Mesenchymal stem cell (in vitro differentiated cells and primary cell): ENCODE measurements around the gene KRTAP6-2.

ENCODE experiments used
- DNase-seq: peaks from one replicate; pipeline ENCODE4 v3.0.0-alpha.2; 2013
- H2AFZ ChIP-seq: one replicate; pipeline ENCODE4 v1.6.1; 2013; ENCODE audit warnings: low read depth, mild to moderate bottlenecking, control low read depth, inconsistent platforms, low read length, moderate library complexity
- H2AK5ac ChIP-seq: 2 replicates; pipeline ENCODE4 v1.6.1; 2013; ENCODE audit warnings: low read length, moderate library complexity, mild to moderate bottlenecking, inconsistent platforms; ENCODE audit not compliant: severe bottlenecking
- H2BK120ac ChIP-seq: one replicate; pipeline ENCODE4 v1.6.1; 2013; ENCODE audit warnings: low read depth, mild to moderate bottlenecking, inconsistent platforms, low read length, moderate library complexity
- H2BK12ac ChIP-seq, 2 experiments: one replicate each; pipeline ENCODE4 v1.6.1; 2013; ENCODE audit warnings: inconsistent platforms in 2 of 2, low read length in 2 of 2, mild to moderate bottlenecking in 2 of 2, moderate library complexity in 2 of 2, control low read depth in 1 of 2
- H2BK15ac ChIP-seq: one replicate; pipeline ENCODE4 v1.6.1; 2013; ENCODE audit warnings: mild to moderate bottlenecking, low read depth, inconsistent platforms; ENCODE audit not compliant: poor library complexity, severe bottlenecking
- H2BK5ac ChIP-seq: 2 replicates; pipeline ENCODE4 v1.6.1; 2013; ENCODE audit warnings: low read depth, mild to moderate bottlenecking, low read length, control low read depth, inconsistent platforms; ENCODE audit not compliant: poor library complexity, severe bottlenecking
- H3K14ac ChIP-seq, 2 experiments: one replicate each; pipeline ENCODE4 v1.6.1; 2013; ENCODE audit warnings: inconsistent platforms in 2 of 2, low read length in 2 of 2, control low read depth in 1 of 2, mild to moderate bottlenecking in 1 of 2, moderate library complexity in 1 of 2
- H3K18ac ChIP-seq, 2 experiments: one replicate each; pipeline ENCODE4 v1.6.1; 2013; ENCODE audit warnings: inconsistent platforms in 2 of 2, low read length in 2 of 2, control low read depth in 1 of 2, low read depth in 1 of 2, mild to moderate bottlenecking in 1 of 2
- H3K23ac ChIP-seq, 2 experiments: one replicate each; pipeline ENCODE4 v1.6.1; 2013; ENCODE audit warnings: inconsistent platforms in 2 of 2, low read length in 2 of 2, mild to moderate bottlenecking in 2 of 2, moderate library complexity in 2 of 2, control low read depth in 1 of 2
- H3K27ac ChIP-seq: 2 replicates; pipeline ENCODE4 v1.5.1; 2013; ENCODE audit warnings: mild to moderate bottlenecking, moderate library complexity, low read length, control low read depth, inconsistent platforms; ENCODE audit not compliant: poor library complexity, severe bottlenecking
- H3K27me3 ChIP-seq, 2 experiments: 2 replicates each; pipeline versions ENCODE4 v1.6.1 to v1.7.0; 2013; ENCODE audit warnings: low read length in 2 of 2, mild to moderate bottlenecking in 2 of 2, moderate library complexity in 2 of 2, control low read depth in 1 of 2, inconsistent platforms in 1 of 2; ENCODE audit not compliant: control insufficient read depth in 1 of 2, insufficient read depth in 1 of 2
- H3K36me3 ChIP-seq, 2 experiments: 2 replicates each; pipeline versions ENCODE4 v1.6.1 to v1.7.0; 2013; ENCODE audit warnings: low read length in 2 of 2, control low read depth in 1 of 2, inconsistent platforms in 1 of 2, low read depth in 1 of 2, mild to moderate bottlenecking in 1 of 2; ENCODE audit not compliant: insufficient read depth in 2 of 2, control insufficient read depth in 1 of 2
- H3K4ac ChIP-seq, 2 experiments: one replicate each; pipeline ENCODE4 v1.6.1; 2013; ENCODE audit warnings: inconsistent platforms in 2 of 2, low read length in 2 of 2, mild to moderate bottlenecking in 2 of 2, moderate library complexity in 2 of 2, control low read depth in 1 of 2, low read depth in 1 of 2
- H3K4me1 ChIP-seq: 2 replicates; pipeline ENCODE4 v1.6.1; 2013; ENCODE audit warnings: low read depth, low read length, control low read depth; ENCODE audit not compliant: control insufficient read depth, insufficient read depth
- H3K4me2 ChIP-seq: 2 replicates; pipeline ENCODE4 v1.6.1; 2013; ENCODE audit warnings: low read length, mild to moderate bottlenecking, inconsistent platforms; ENCODE audit not compliant: poor library complexity, severe bottlenecking
- H3K4me3 ChIP-seq, 2 experiments: 2 replicates each; pipeline versions ENCODE4 v1.5.1 to v1.7.0; 2013; ENCODE audit warnings: low read length in 2 of 2, mild to moderate bottlenecking in 2 of 2, control low read depth in 1 of 2, low read depth in 1 of 2; ENCODE audit not compliant: insufficient read depth in 1 of 2
- H3K79me1 ChIP-seq: replicated peaks from 2 replicates; pipeline ENCODE4 v1.6.1; 2013; ENCODE audit warnings: mild to moderate bottlenecking, control low read depth, low read length, inconsistent platforms; ENCODE audit not compliant: poor library complexity, severe bottlenecking
- H3K9ac ChIP-seq: 2 replicates; pipeline ENCODE4 v1.7.0; 2013; ENCODE audit warnings: mild to moderate bottlenecking, low read length, moderate library complexity
- H3K9me3 ChIP-seq: 2 replicates; pipeline ENCODE4 v1.7.0; 2013; ENCODE audit warnings: mild to moderate bottlenecking, low read length; ENCODE audit not compliant: control insufficient read depth
- H4K8ac ChIP-seq: one replicate; pipeline ENCODE4 v1.6.1; 2013; ENCODE audit warnings: inconsistent platforms, mild to moderate bottlenecking, low read length, moderate library complexity
- H4K91ac ChIP-seq: one replicate; pipeline ENCODE4 v1.6.1; 2013; ENCODE audit warnings: mild to moderate bottlenecking, low read length, inconsistent platforms
- WGBS: methylation state at CpG from one replicate; pipeline ENCODE4 v1.1.7; 2013; ENCODE audit warnings: mixed read lengths; 5-methylcytosine and 5-hydroxymethylcytosine counted together

The KRTAP6-2 gene

GRCh38 chr21:30634906-30635305 lies 36.2 kb upstream of the KRTAP6-2 start, which contains the start of gene KRTAP20-2:
KRTAP20-2 (plus strand) TSS chr21:30635206; CDS start chr21:30635264, 58 bp downstream.
- Histone ChIP-seq H2BK12ac (no peak within 1 kb of the TSS), H3K9me3 (peaks cover 6% of the 10 kb centered on the region), H2AFZ (no peak within 1 kb of the TSS), H2BK120ac (no peak within 1 kb of the TSS), H2AK5ac (no peak within 1 kb of the TSS), H4K91ac (no peak within 1 kb of the TSS), H3K36me3 (no peaks in the 10 kb centered on the region), H3K23ac (no peak within 1 kb of the TSS), H3K4me1 (no peaks in the 10 kb centered on the region), H3K4me3 (no peak within 1 kb of the TSS), H3K27me3 (no peaks in the 10 kb centered on the region), H3K9ac (no peak within 1 kb of the TSS), H2BK5ac (no peak within 1 kb of the TSS), H3K18ac (no peak within 1 kb of the TSS), H4K8ac (peak within 1 kb of the TSS; percentile 14), H3K27ac (no peak within 1 kb of the TSS), H3K79me1 (no peaks in the 10 kb centered on the region), H3K4ac (no peak within 1 kb of the TSS), H3K4me2 (no peak within 1 kb of the TSS), H2BK15ac (no peak within 1 kb of the TSS), H3K14ac (no peak within 1 kb of the TSS)
- no peak for DNase-seq
- WGBS: 88% methylated on average over 1 of the region's 1 CpG

- Histone ChIP-seq H3K4me1 (no peaks in the 10 kb centered on the region), H2BK12ac (no peak overlapping the region), H2BK15ac (no peak overlapping the region), H3K9me3 (peaks cover 8% of the 10 kb centered on the region), H3K4me3 (no peak overlapping the region), H3K27me3 (no peaks in the 10 kb centered on the region), H2BK5ac (no peak overlapping the region), H3K4ac (no peak overlapping the region), H3K27ac (no peak overlapping the region), H3K14ac (no peak overlapping the region), H3K79me1 (no peaks in the 10 kb centered on the region), H2AK5ac (no peak overlapping the region), H3K18ac (no peak overlapping the region), H4K8ac (no peak overlapping the region), H3K23ac (no peak overlapping the region), H3K9ac (no peak overlapping the region), H4K91ac (no peak overlapping the region), H3K36me3 (no peaks in the 10 kb centered on the region), H3K4me2 (no peak overlapping the region), H2AFZ (no peak overlapping the region), H2BK120ac (no peak overlapping the region)
- no peak for DNase-seq
- WGBS: 72% methylated on average over 1 of the region's 1 CpG
Observed at GRCh38 chr21:30629200-30629599, 30.5 kb upstream of the KRTAP6-2 start.

- no peak overlapping the region for H2AK5ac ChIP-seq
- no peak overlapping the region for H3K14ac ChIP-seq
- H3K27me3 ChIP-seq: no peaks in the 10 kb centered on the region
- no peak overlapping the region for H3K4me2 ChIP-seq
- no peak overlapping the region for H4K91ac ChIP-seq
- no peaks in the 10 kb centered on the region for H3K4me1 ChIP-seq
- no peak overlapping the region for H3K9ac ChIP-seq
- no peak overlapping the region for H2BK5ac ChIP-seq
- H2BK15ac ChIP-seq: no peak overlapping the region
- H3K36me3 ChIP-seq: no peaks in the 10 kb centered on the region
- no peak overlapping the region for H3K27ac ChIP-seq
- no CpG with 5 or more reads among the region's 4 CpGs for WGBS
- no peak for DNase-seq
- no peak overlapping the region for H2AFZ ChIP-seq
- no peak overlapping the region for H3K4me3 ChIP-seq
- peaks cover 10% of the 10 kb centered on the region for H3K9me3 ChIP-seq
- H3K4ac ChIP-seq: no peak overlapping the region
- no peak overlapping the region for H3K23ac ChIP-seq
- H2BK12ac ChIP-seq: no peak overlapping the region
- no peak overlapping the region for H4K8ac ChIP-seq
- H2BK120ac ChIP-seq: no peak overlapping the region
- no peak overlapping the region for H3K18ac ChIP-seq
- H3K79me1 ChIP-seq: no peaks in the 10 kb centered on the region
Observed at GRCh38 chr21:30628109-30628508, 29.4 kb upstream of the KRTAP6-2 start.

- 60% methylated on average over 3 of the region's 4 CpGs for WGBS
- no peak for DNase-seq
Observed at GRCh38 chr21:30625449-30626165, 26.9 kb upstream of the KRTAP6-2 start.

More at GRCh38 chr21:30625449-30626165, 26.9 kb upstream of the KRTAP6-2 start:
- Histone ChIP-seq H3K79me1 (no peaks in the 10 kb centered on the region), H3K27ac (no peak overlapping the region), H3K4me3 (no peak overlapping the region), H3K36me3 (no peaks in the 10 kb centered on the region), H2AFZ (no peak overlapping the region), H2AK5ac (no peak overlapping the region), H3K27me3 (no peaks in the 10 kb centered on the region), H3K14ac (no peak overlapping the region), H3K4ac (no peak overlapping the region), H3K9ac (no peak overlapping the region), H2BK5ac (no peak overlapping the region), H3K9me3 (peaks cover 8% of the 10 kb centered on the region), H3K4me1 (no peaks in the 10 kb centered on the region), H3K23ac (no peak overlapping the region), H4K91ac (no peak overlapping the region), H3K18ac (no peak overlapping the region), H4K8ac (no peak overlapping the region), H2BK12ac (no peak overlapping the region), H2BK120ac (no peak overlapping the region), H3K4me2 (no peak overlapping the region), H2BK15ac (no peak overlapping the region)
